DND-41 (cell line): ENCODE measurements around the gene TGOLN2.
"Not testable (repeated sequence)": the region's sequence is repeated elsewhere in the genome, so short reads cannot be mapped to it uniquely, and the experiment has no call there.

Experiments used
- ATAC-seq: fragments of 200-7000 bp; cut with Tn5 transposase; 3 replicates; pipeline ENCODE4 v1.9.1; 2021; ENCODE audit warnings: low read depth; ENCODE audit not compliant: insufficient read depth
- DNase-seq: peaks from one replicate; pipeline ENCODE4 v3.0.0-alpha.2; 2020
- H2AFZ ChIP-seq: 2 replicates; pipeline ENCODE4 v1.6.0; 2012; ENCODE audit warnings: low read depth, low read length
- H3K27ac ChIP-seq: 2 replicates; pipeline ENCODE4 v1.5.1; 2012; ENCODE audit warnings: low read length, inconsistent platforms
- H3K27me3 ChIP-seq: fragments of 200-600 bp; sonication (generic); 2 replicates; pipeline ENCODE4 v1.6.0; 2012; ENCODE audit warnings: low read length, mild to moderate bottlenecking, inconsistent platforms; ENCODE audit not compliant: insufficient read depth, poor library complexity
- H3K36me3 ChIP-seq: 2 replicates; pipeline ENCODE4 v1.5.1; 2012; ENCODE audit warnings: low read length, inconsistent platforms; ENCODE audit not compliant: insufficient read depth
- H3K4me1 ChIP-seq: 2 replicates; pipeline ENCODE4 v1.5.1; 2012; ENCODE audit warnings: mild to moderate bottlenecking, low read length; ENCODE audit not compliant: insufficient read depth
- H3K4me2 ChIP-seq: 2 replicates; pipeline ENCODE4 v1.6.0; 2012; ENCODE audit warnings: mild to moderate bottlenecking, moderate library complexity, low read length, inconsistent platforms; ENCODE audit not compliant: insufficient read depth
- H3K4me3 ChIP-seq, 2 experiments: fragments of 200-600 bp in 1 of 2; shearing (Covaris generic) in 1 of 2; 2 replicates each; pipeline ENCODE4 v1.5.1; 2012 to 2016; ENCODE audit warnings: inconsistent platforms in 2 of 2, low read length in 2 of 2, mild to moderate bottlenecking in 2 of 2, low read depth in 1 of 2, moderate library complexity in 1 of 2
- H3K79me2 ChIP-seq: 2 replicates; pipeline ENCODE4 v1.6.0; 2012; ENCODE audit warnings: low read length, inconsistent platforms; ENCODE audit not compliant: insufficient read depth
- H3K9ac ChIP-seq: 2 replicates; pipeline ENCODE4 v1.6.0; 2012; ENCODE audit warnings: low read depth, mild to moderate bottlenecking, inconsistent platforms, low read length, moderate library complexity
- H3K9me3 ChIP-seq: 2 replicates; pipeline ENCODE4 v1.5.1; 2012; ENCODE audit warnings: low read length, moderate library complexity, mild to moderate bottlenecking, inconsistent platforms; ENCODE audit not compliant: insufficient read depth, severe bottlenecking
- H4K20me1 ChIP-seq: 2 replicates; pipeline ENCODE4 v1.6.0; 2012; ENCODE audit warnings: low read length; ENCODE audit not compliant: insufficient read depth
- EZH2 ChIP-seq: IDR thresholded peaks from 3 replicates; pipeline ENCODE4 v1.6.1; 2012; ENCODE audit warnings: borderline replicate concordance, low read depth, mild to moderate bottlenecking, moderate library complexity, low read length, inconsistent platforms; ENCODE audit not compliant: severe bottlenecking
- TF ChIP-seq, protein P1 (sequence below): IDR thresholded peaks from 2 replicates; pipeline ENCODE4 v1.5.1; 2012; ENCODE audit warnings: borderline replicate concordance, low read length, moderate library complexity, mild to moderate bottlenecking; ENCODE audit not compliant: poor library complexity, severe bottlenecking; ENCODE audit errors: extremely low read depth

The TGOLN2 gene

DNA sequence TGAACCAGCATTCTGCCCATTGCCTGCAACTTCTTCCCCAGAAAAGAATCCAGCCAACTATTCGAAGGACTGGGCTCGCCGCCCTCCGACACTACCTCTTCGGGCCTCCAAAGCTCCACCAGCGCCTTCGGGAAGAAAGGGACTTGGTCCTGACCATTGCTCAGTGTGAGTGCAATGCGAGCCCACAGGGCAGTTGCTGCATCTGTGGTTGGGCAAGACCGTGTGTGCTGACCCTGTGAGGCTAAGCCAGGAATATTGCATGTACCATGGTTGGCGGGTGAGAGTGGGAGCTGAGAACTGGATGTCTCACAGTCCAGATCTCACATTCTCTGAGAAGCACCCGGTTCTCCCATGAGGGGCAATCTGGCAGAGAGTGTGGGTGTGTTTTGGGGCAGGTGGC is 43.3 kb upstream of the TGOLN2 start:
- no peaks in the 10 kb centered on the region for H4K20me1 ChIP-seq
- no peaks in the 10 kb centered on the region for H3K79me2 ChIP-seq
- H3K27me3 ChIP-seq = no peaks in the 10 kb centered on the region
- no peak overlapping the region for H2AFZ ChIP-seq
- no peak overlapping the region for H3K9ac ChIP-seq
- no peak for DNase-seq
- H3K4me3 ChIP-seq = no peak overlapping the region
- no peak overlapping the region for H3K27ac ChIP-seq
- H3K4me2 ChIP-seq = no peak overlapping the region
- no peak for ATAC-seq
- no peaks in the 10 kb centered on the region for H3K4me1 ChIP-seq
- no peak for TF ChIP-seq EZH2
- TF ChIP-seq, protein P1, sequence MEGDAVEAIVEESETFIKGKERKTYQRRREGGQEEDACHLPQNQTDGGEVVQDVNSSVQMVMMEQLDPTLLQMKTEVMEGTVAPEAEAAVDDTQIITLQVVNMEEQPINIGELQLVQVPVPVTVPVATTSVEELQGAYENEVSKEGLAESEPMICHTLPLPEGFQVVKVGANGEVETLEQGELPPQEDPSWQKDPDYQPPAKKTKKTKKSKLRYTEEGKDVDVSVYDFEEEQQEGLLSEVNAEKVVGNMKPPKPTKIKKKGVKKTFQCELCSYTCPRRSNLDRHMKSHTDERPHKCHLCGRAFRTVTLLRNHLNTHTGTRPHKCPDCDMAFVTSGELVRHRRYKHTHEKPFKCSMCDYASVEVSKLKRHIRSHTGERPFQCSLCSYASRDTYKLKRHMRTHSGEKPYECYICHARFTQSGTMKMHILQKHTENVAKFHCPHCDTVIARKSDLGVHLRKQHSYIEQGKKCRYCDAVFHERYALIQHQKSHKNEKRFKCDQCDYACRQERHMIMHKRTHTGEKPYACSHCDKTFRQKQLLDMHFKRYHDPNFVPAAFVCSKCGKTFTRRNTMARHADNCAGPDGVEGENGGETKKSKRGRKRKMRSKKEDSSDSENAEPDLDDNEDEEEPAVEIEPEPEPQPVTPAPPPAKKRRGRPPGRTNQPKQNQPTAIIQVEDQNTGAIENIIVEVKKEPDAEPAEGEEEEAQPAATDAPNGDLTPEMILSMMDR = no peak
- H3K36me3 ChIP-seq = no peaks in the 10 kb centered on the region; the same call in none of the 2 replicates
- H3K9me3 ChIP-seq = no peaks in the 10 kb centered on the region

- Histone ChIP-seq H3K79me2 (no peaks in the 10 kb centered on the region), H3K4me1 (no peaks in the 10 kb centered on the region), H3K9ac (no peak overlapping the region), H3K27ac (no peak overlapping the region), H4K20me1 (no peaks in the 10 kb centered on the region), H3K36me3 (no peaks in the 10 kb centered on the region; the same call in none of the 2 replicates), H2AFZ (no peak overlapping the region), H3K9me3 (no peaks in the 10 kb centered on the region), H3K27me3 (no peaks in the 10 kb centered on the region), H3K4me3 (no peak overlapping the region), H3K4me2 (no peak overlapping the region)
- DNase-seq (no peak), ATAC-seq (no peak)
- no peak for TF ChIP-seq EZH2
- TF ChIP-seq, protein P1 = no peak
These were observed 41.7 kb upstream of the TGOLN2 start for GRCh38 chr2:85369500-85369899.

DNA sequence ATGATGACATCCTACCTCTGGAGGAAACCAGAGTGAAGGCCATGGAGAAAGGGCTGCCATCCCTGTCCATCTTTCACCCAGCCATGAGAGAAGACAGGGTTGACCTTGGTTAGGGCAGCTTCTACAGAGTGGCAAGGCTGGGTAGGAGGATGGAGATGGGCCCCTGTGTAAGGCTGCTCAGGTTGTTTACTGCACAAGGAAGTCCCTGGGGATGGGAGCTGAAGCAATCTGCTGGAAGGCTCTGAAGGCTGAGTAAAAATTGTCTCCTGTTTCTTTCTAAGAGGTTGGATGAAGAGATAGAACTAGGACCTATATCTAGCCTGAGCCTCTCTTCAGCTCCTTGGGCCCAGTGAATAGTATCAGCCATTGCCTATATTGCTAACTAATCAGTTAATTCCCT is 41.1 kb upstream of the TGOLN2 start:
- Histone ChIP-seq H3K4me1 (no peaks in the 10 kb centered on the region), H3K4me2 (no peak overlapping the region), H4K20me1 (no peaks in the 10 kb centered on the region), H3K9me3 (no peaks in the 10 kb centered on the region), H3K27me3 (no peaks in the 10 kb centered on the region), H3K79me2 (no peaks in the 10 kb centered on the region), H3K4me3 (no peak overlapping the region), H3K9ac (no peak overlapping the region), H3K27ac (no peak overlapping the region), H3K36me3 (no peaks in the 10 kb centered on the region; the same call in none of the 2 replicates), H2AFZ (no peak overlapping the region)
- TF ChIP-seq EZH2 = no peak
- TF ChIP-seq, protein P1 = no peak
- ATAC-seq (no peak), DNase-seq (no peak)

GRCh38 chr2:85367180-85367579 is 39.4 kb upstream of the TGOLN2 start:
- no peak overlapping the region for H3K27ac ChIP-seq
- no peaks in the 10 kb centered on the region for H3K9me3 ChIP-seq
- no peak for DNase-seq
- H2AFZ ChIP-seq = no peak overlapping the region
- H3K4me1 ChIP-seq = no peaks in the 10 kb centered on the region
- TF ChIP-seq, protein P1 = no peak
- H3K79me2 ChIP-seq = no peaks in the 10 kb centered on the region
- peaks cover 12% of the 10 kb centered on the region for H3K36me3 ChIP-seq
- H3K27me3 ChIP-seq = no peaks in the 10 kb centered on the region
- no peak overlapping the region for H3K4me3 ChIP-seq
- no peaks in the 10 kb centered on the region for H4K20me1 ChIP-seq
- no peak overlapping the region for H3K4me2 ChIP-seq
- no peak for ATAC-seq
- H3K9ac ChIP-seq = no peak overlapping the region

- H3K79me2 ChIP-seq, H3K4me1 ChIP-seq, H3K4me3 ChIP-seq, DNase-seq, H3K9me3 ChIP-seq, H4K20me1 ChIP-seq, H3K4me2 ChIP-seq, H2AFZ ChIP-seq, H3K9ac ChIP-seq, ATAC-seq, H3K27me3 ChIP-seq, H3K27ac ChIP-seq: not testable (repeated sequence)
- H3K36me3 ChIP-seq = peaks cover 31% of the 10 kb centered on the region
These were observed 35.0 kb upstream of the TGOLN2 start for GRCh38 chr2:85362653-85363387.
